ENCODE data around the gene IGF2R. TPM values are rescaled to one million over a fixed set of nuclear protein-coding genes. Genes with fewer than 3 reads are reported as not detected.
A peak's percentile ranks its signal among the peaks of the same experiment; 100 is the strongest.

The IGF2R gene
- polyA plus RNA-seq, 1 donor (not counting 4 experiments of a cell fraction or from before 2014, with no cell fraction given) = 40.9 TPM

DNA sequence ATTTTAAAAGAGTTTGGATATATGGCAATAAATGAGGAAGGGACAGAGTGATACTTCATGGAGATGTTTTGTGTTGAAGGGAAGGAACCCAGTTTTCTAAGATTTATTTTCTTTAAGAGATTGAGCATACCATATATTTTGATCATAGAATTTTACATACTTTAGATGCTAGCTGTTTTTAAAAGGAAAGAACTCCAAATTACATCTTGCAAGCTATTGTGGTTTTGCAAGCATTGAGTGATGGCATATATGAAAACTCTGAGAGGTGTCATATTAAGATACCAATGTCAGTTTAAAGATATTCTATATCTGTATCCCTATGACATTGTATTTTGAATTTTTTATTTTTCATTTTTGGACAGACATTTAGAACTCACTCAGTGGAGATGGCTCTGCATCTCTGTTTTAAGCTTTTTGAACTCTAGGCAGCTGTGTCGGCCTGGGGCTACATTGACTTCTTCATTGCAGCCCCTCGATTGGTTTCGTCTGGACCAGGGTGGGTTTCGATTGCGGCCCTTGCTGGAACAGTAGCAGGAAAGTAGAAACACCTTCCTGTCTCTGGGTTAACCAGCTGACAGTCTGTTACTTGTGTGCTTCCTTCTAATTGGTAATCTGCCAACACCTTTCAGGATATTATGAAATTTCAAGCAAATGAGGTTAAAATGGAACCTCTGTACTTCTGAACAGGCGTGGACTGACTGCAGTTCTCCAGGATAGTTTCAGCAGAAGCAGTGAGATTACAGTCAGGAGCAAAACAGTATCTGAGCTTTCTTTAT, 14.0 kb downstream of the IGF2R start:
- no peak overlapping the region for H3K4me3 ChIP-seq (ENCODE audit: control insufficient read depth in 2 of 3, extremely low read depth in 1 of 3, insufficient read depth in 2 of 3, low read depth in 1 of 3, low read length in 3 of 3)
- H2AFZ ChIP-seq (ENCODE audit: control insufficient read depth, low read length) = no peak overlapping the region
- dilution Hi-C loops (cut with MboI; ENCODE audit: extremely low pct_ligation_motif_present, low sequenced_read_pairs) = no loop called here
- peaks cover 89% of the 10 kb centered on the region for H3K79me2 ChIP-seq (ENCODE audit: control insufficient read depth, insufficient read depth, low read length)
- H3K9ac ChIP-seq (ENCODE audit: control insufficient read depth, extremely low read depth, insufficient read depth, low read length) = no peak overlapping the region
- no peaks in the 10 kb centered on the region for H3K27me3 ChIP-seq (ENCODE audit: control insufficient read depth, extremely low read depth, insufficient read depth, low read length)
- H4K20me1 ChIP-seq (ENCODE audit: control insufficient read depth, extremely low read depth, insufficient read depth, low read length) = peaks cover 32% of the 10 kb centered on the region
- H3K27ac ChIP-seq (ENCODE audit: control insufficient read depth, insufficient read depth, low read length) = no peak overlapping the region
- DNase-seq (ENCODE audit: low read depth, low spot score) (no peak), FAIRE-seq (no peak)
- peak overlapping the region; percentile 11 for H3K4me2 ChIP-seq (ENCODE audit: control insufficient read depth, extremely low read depth, insufficient read depth, low read depth, low read length)
- H3K4me1 ChIP-seq (ENCODE audit: control insufficient read depth, extremely low read depth, insufficient read depth, low read length) = peaks cover 57% of the 10 kb centered on the region
- H3K9me1 ChIP-seq (ENCODE audit: control insufficient read depth, extremely low read depth, insufficient read depth, low read length) = peaks cover 14% of the 10 kb centered on the region
- no peaks in the 10 kb centered on the region for H3K36me3 ChIP-seq (ENCODE audit: control insufficient read depth in 2 of 2, extremely low read depth in 1 of 2, insufficient read depth in 2 of 2, low read length in 2 of 2)
- H3K9me3 ChIP-seq (ENCODE audit: control insufficient read depth, low read depth, low read length) = no peaks in the 10 kb centered on the region
- TF ChIP-seq, protein P1, sequence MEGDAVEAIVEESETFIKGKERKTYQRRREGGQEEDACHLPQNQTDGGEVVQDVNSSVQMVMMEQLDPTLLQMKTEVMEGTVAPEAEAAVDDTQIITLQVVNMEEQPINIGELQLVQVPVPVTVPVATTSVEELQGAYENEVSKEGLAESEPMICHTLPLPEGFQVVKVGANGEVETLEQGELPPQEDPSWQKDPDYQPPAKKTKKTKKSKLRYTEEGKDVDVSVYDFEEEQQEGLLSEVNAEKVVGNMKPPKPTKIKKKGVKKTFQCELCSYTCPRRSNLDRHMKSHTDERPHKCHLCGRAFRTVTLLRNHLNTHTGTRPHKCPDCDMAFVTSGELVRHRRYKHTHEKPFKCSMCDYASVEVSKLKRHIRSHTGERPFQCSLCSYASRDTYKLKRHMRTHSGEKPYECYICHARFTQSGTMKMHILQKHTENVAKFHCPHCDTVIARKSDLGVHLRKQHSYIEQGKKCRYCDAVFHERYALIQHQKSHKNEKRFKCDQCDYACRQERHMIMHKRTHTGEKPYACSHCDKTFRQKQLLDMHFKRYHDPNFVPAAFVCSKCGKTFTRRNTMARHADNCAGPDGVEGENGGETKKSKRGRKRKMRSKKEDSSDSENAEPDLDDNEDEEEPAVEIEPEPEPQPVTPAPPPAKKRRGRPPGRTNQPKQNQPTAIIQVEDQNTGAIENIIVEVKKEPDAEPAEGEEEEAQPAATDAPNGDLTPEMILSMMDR (optimal IDR thresholded peaks at IDR 0.05 in 1 of 3, IDR thresholded peaks at IDR 0.05 in 1 of 3, conservative IDR thresholded peaks at IDR 0.05 in 1 of 3; ENCODE audit: extremely low read depth in 1 of 3, insufficient read depth in 2 of 3, low read length in 3 of 3) = no peak
- no peak for TF ChIP-seq EZH2 (IDR thresholded peaks at IDR 0.05; ENCODE audit: low read length)

DNA sequence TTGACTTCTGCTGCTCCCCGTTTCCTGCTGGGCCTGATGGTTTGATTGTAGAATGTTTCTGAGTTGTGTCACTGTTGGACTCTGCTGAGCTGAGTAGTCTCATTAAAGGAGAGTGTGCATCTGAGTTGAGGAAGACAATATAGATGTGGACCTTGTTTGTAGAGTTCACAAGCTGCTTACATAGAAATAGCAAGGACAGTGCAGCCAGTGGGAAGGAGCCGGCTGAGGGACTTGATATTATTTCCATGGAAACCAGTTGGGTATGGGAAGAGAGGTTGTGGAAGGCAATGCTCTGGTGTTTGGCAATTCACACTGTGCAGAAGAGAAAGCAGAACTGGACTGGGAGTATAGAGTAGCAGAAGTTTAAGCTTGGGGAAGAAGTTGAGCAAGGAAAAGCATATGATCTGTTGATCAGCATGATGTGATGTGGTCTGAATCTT, 14.8 kb downstream of the IGF2R start:
- peak overlapping the region; percentile 11 for H3K4me2 ChIP-seq (ENCODE audit: control insufficient read depth, extremely low read depth, insufficient read depth, low read depth, low read length)
- no peak overlapping the region for H3K9ac ChIP-seq (ENCODE audit: control insufficient read depth, extremely low read depth, insufficient read depth, low read length)
- peaks cover 7% of the 10 kb centered on the region for H3K9me1 ChIP-seq (ENCODE audit: control insufficient read depth, extremely low read depth, insufficient read depth, low read length)
- no peaks in the 10 kb centered on the region for H3K36me3 ChIP-seq (ENCODE audit: control insufficient read depth in 2 of 2, extremely low read depth in 1 of 2, insufficient read depth in 2 of 2, low read length in 2 of 2)
- peaks cover 56% of the 10 kb centered on the region for H3K4me1 ChIP-seq (ENCODE audit: control insufficient read depth, extremely low read depth, insufficient read depth, low read length)
- H2AFZ ChIP-seq (ENCODE audit: control insufficient read depth, low read length) = no peak overlapping the region
- no peak for TF ChIP-seq EZH2 (IDR thresholded peaks at IDR 0.05; ENCODE audit: low read length)
- TF ChIP-seq, protein P1 (optimal IDR thresholded peaks at IDR 0.05 in 1 of 3, IDR thresholded peaks at IDR 0.05 in 1 of 3, conservative IDR thresholded peaks at IDR 0.05 in 1 of 3; ENCODE audit: extremely low read depth in 1 of 3, insufficient read depth in 2 of 3, low read length in 3 of 3) = no peak
- FAIRE-seq = no peak
- H3K27me3 ChIP-seq (ENCODE audit: control insufficient read depth, extremely low read depth, insufficient read depth, low read length) = no peaks in the 10 kb centered on the region
- peaks cover 89% of the 10 kb centered on the region for H3K79me2 ChIP-seq (ENCODE audit: control insufficient read depth, insufficient read depth, low read length)
- H3K9me3 ChIP-seq (ENCODE audit: control insufficient read depth, low read depth, low read length) = no peaks in the 10 kb centered on the region
- DNase-seq (ENCODE audit: low read depth, low spot score) = no peak
- peaks cover 27% of the 10 kb centered on the region for H4K20me1 ChIP-seq (ENCODE audit: control insufficient read depth, extremely low read depth, insufficient read depth, low read length)
- dilution Hi-C loops (cut with MboI; ENCODE audit: extremely low pct_ligation_motif_present, low sequenced_read_pairs) = no loop called here
- no peak overlapping the region for H3K4me3 ChIP-seq (ENCODE audit: control insufficient read depth in 2 of 3, extremely low read depth in 1 of 3, insufficient read depth in 2 of 3, low read depth in 1 of 3, low read length in 3 of 3)
- H3K27ac ChIP-seq (ENCODE audit: control insufficient read depth, insufficient read depth, low read length) = no peak overlapping the region

All from keratinocyte (primary cell).